Loucy (cell line): ENCODE data around the gene PKLR.

ENCODE experiments used
- H2AFZ ChIP-seq: fragments of 200-600 bp; sonication (generic); 2 replicates; pipeline ENCODE4 v1.6.0; 2016; ENCODE audit warnings: antibody characterized with exemption, mild to moderate bottlenecking, low read length, moderate library complexity
- H3F3A ChIP-seq: fragments of 200-600 bp; 2 replicates; pipeline ENCODE4 v1.6.0; 2016; ENCODE audit warnings: antibody characterized with exemption, low read depth, mild to moderate bottlenecking
- H3K27me3 ChIP-seq: fragments of 200-600 bp; sonication (generic); 2 replicates; pipeline ENCODE4 v1.6.1; 2014; ENCODE audit warnings: low read length, mild to moderate bottlenecking; ENCODE audit not compliant: insufficient read depth, poor library complexity, severe bottlenecking
- H3K36me3 ChIP-seq: fragments of 200-600 bp; sonication (generic); 2 replicates; pipeline ENCODE4 v1.6.1; 2016; ENCODE audit warnings: low read length; ENCODE audit not compliant: insufficient read depth
- H3K4me1 ChIP-seq: fragments of 200-600 bp; sonication (generic); 2 replicates; pipeline ENCODE4 v1.5.1; 2014; ENCODE audit warnings: low read length, mild to moderate bottlenecking; ENCODE audit not compliant: insufficient read depth, poor library complexity, severe bottlenecking
- H3K4me2 ChIP-seq: fragments of 200-600 bp; sonication (generic); 2 replicates; pipeline ENCODE4 v1.6.0; 2014; ENCODE audit warnings: antibody characterized with exemption, low read length, low read depth, mild to moderate bottlenecking; ENCODE audit not compliant: poor library complexity, severe bottlenecking
- H3K4me3 ChIP-seq: fragments of 200-600 bp; sonication (generic); 2 replicates; pipeline ENCODE4 v1.5.1; 2014; ENCODE audit warnings: low read length, mild to moderate bottlenecking, mixed read lengths; ENCODE audit not compliant: poor library complexity, severe bottlenecking
- H3K79me2 ChIP-seq: fragments of 200-600 bp; sonication (generic); 2 replicates; pipeline ENCODE4 v1.6.1; 2014; ENCODE audit warnings: low read length; ENCODE audit not compliant: insufficient read depth
- H3K9ac ChIP-seq: fragments of 200-600 bp; sonication (generic); 2 replicates; pipeline ENCODE4 v1.6.0; 2014; ENCODE audit warnings: mild to moderate bottlenecking, low read depth, low read length, moderate library complexity; ENCODE audit not compliant: poor library complexity, severe bottlenecking
- H3K9me2 ChIP-seq: fragments of 200-600 bp; sonication (generic); replicated peaks from 2 replicates; pipeline ENCODE4 v1.6.1; 2016; ENCODE audit warnings: low read depth, low read length, mixed read lengths
- H3K9me3 ChIP-seq: fragments of 200-600 bp; sonication (generic); 2 replicates; pipeline ENCODE4 v1.6.1; 2014; ENCODE audit warnings: mild to moderate bottlenecking, antibody characterized with exemption, low read length, low read depth; ENCODE audit not compliant: insufficient read depth
- H4K20me1 ChIP-seq: fragments of 200-600 bp; sonication (generic); 2 replicates; pipeline ENCODE4 v1.6.0; 2014; ENCODE audit warnings: antibody characterized with exemption, low read length, mild to moderate bottlenecking; ENCODE audit not compliant: insufficient read depth, poor library complexity, severe bottlenecking
- CTCF ChIP-seq: fragments of 200-600 bp; sonication (generic); conservative IDR thresholded peaks from 2 replicates; pipeline ENCODE4 v1.5.1; 2014; ENCODE audit warnings: mild to moderate bottlenecking, antibody characterized with exemption, low read length
- EZH2phosphoT487 ChIP-seq: fragments of 200-600 bp; IDR thresholded peaks from 2 replicates; pipeline ENCODE4 v1.6.1; 2018; ENCODE audit warnings: antibody characterized with exemption, mild to moderate bottlenecking, moderate library complexity, borderline replicate concordance

The PKLR gene

DNA sequence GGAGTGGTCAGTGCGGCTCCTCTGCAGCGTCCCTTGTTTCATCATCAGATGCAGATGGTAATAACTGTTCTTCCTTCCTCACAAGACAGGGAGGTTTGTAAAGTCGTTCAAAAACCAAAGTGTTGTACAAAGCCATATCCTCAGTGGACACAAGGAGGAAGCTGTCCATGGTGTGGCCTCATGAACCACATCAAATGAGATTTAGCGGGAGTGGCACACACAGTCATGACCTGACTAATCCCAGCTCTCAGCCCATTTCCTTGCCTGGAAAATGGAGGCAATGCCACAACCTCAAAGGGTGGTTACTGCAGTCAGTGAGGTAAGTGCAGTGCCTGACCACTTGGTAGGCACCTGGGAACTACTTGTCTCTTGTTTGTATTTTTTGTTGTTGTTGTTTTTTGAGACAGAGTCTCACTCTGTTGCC, 59.4 kb downstream of the PKLR start:
- Histone ChIP-seq H3K9me2 (no peaks in the 10 kb centered on the region), H3K4me1 (peaks cover 29% of the 10 kb centered on the region), H3K9me3 (no peaks in the 10 kb centered on the region), H3K79me2 (peaks cover 24% of the 10 kb centered on the region), H3K4me2 (peak overlapping the region; percentile 90), H2AFZ (no peak overlapping the region), H3K36me3 (no peaks in the 10 kb centered on the region), H3K27me3 (no peaks in the 10 kb centered on the region), H3K9ac (peak overlapping the region; percentile 29), H3K4me3 (peak overlapping the region; percentile 76), H4K20me1 (no peaks in the 10 kb centered on the region), H3F3A (0 out of 2 replicates have a peak, but pooled peaks cover 4% of the 10 kb centered on the region)
- TF ChIP-seq CTCF, result no peak
- TF ChIP-seq EZH2phosphoT487, result no peak

DNA sequence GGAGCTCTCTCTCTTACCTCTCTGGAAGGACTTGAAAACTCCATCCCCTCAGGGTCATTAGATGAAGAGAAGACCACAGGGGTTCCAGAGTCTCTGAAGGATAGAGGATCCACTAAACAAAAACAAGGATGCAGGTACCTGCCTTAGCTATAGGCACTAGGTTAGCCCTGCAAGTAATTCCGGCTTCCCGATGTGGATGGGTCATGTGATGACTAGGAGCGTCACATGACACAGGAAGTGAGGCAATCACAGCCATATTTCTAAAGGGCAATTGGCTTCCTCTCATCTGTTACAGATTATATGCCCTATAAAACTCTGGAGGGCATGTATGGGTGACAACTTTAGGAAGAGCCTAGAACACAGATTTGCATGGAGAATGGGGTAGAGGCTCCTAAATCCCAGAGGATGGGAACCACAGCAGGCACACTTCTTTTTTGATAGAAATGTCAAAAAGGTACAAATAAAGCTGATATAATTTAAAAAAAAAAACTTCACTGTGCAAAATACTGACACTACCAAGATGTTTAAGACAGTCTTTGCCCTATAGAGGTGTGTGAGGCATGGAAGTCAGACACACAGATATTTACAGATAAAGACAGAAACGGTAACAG, 60.1 kb downstream of the PKLR start:
- no peak overlapping the region for H2AFZ ChIP-seq
- peak overlapping the region; percentile 90 for H3K4me2 ChIP-seq
- no peaks in the 10 kb centered on the region for H3K27me3 ChIP-seq
- peak overlapping the region; percentile 56 for H3K9ac ChIP-seq
- H3K4me3 ChIP-seq, result peak overlapping the region; percentile 76
- no peaks in the 10 kb centered on the region for H3K36me3 ChIP-seq
- no peaks in the 10 kb centered on the region for H3K9me3 ChIP-seq
- H3K79me2 ChIP-seq, result peaks cover 24% of the 10 kb centered on the region
- H3F3A ChIP-seq, result 0 out of 2 replicates have a peak, but pooled peaks cover 4% of the 10 kb centered on the region
- H4K20me1 ChIP-seq, result no peaks in the 10 kb centered on the region
- no peaks in the 10 kb centered on the region for H3K9me2 ChIP-seq
- TF ChIP-seq EZH2phosphoT487 (no peak), CTCF (no peak)
- peaks cover 29% of the 10 kb centered on the region for H3K4me1 ChIP-seq
